PC-9 (cell line): Measurements from ENCODE around the gene ZNRF1. TPM values are rescaled to one million over a fixed set of nuclear protein-coding genes. Genes with fewer than 3 reads are reported as not detected.

Experiments used
- Bru-seq: library from RNA; stranded (reverse); fragments of 400-500 nt; gene quantifications from one replicate; lab custom pipeline; 2021; lab: Mats Ljungman, UMichigan
- BruChase-seq, 2 experiments: library from RNA; stranded (reverse); fragments of 400-500 nt; gene quantifications; one replicate each; lab custom pipeline; 2021; lab: Mats Ljungman, UMichigan
- BruUV-seq: library from RNA; stranded (reverse); fragments of 400-500 nt; replicated peaks from 2 replicates; lab custom pipeline; 2021; lab: Mats Ljungman, UMichigan
- CTCF ChIA-PET: fragments of 300-600 bp; sonication (Branson Sonifier 250); formaldehyde crosslinking; loops from one replicate; lab custom pipeline; 2022; ENCODE audit warnings: antibody characterized with exemption; lab: Charles Lee
- POLR2A ChIA-PET: fragments of 300-600 bp; sonication (Branson Sonifier 250); formaldehyde crosslinking; loops from one replicate; lab custom pipeline; 2022; ENCODE audit warnings: antibody characterized with exemption; ENCODE audit not compliant: unreplicated experiment; lab: Charles Lee
- DNase-seq, 2 experiments: peaks; one replicate each; pipeline versions ENCODE4 v3.0.0 to v3.0.0-alpha.2; 2015 to 2022; ENCODE audit warnings: mixed read lengths in 1 of 2
- H2AFZ ChIP-seq: fragments of 200-600 bp; sonication (generic); 2 replicates; pipeline ENCODE4 v1.8.1; 2017; ENCODE audit warnings: antibody characterized with exemption
- H3F3A ChIP-seq: fragments of 200-600 bp; sonication (generic); 2 replicates; pipeline ENCODE4 v1.8.1; 2017; ENCODE audit warnings: antibody characterized with exemption, mild to moderate bottlenecking, low read depth; ENCODE audit not compliant: insufficient read depth
- H3K27ac ChIP-seq: fragments of 200-600 bp; sonication (generic); 2 replicates; pipeline ENCODE4 v1.6.1; 2016; ENCODE audit warnings: mixed run types
- H3K27me3 ChIP-seq: fragments of 200-600 bp; sonication (generic); 2 replicates; pipeline ENCODE4 v1.6.1; 2016; ENCODE audit warnings: low read depth, mixed run types; ENCODE audit not compliant: insufficient read depth
- H3K36me3 ChIP-seq: fragments of 200-600 bp; sonication (generic); 2 replicates; pipeline ENCODE4 v1.6.1; 2016; ENCODE audit warnings: low read depth, mixed run types
- H3K4me1 ChIP-seq: fragments of 200-600 bp; sonication (generic); replicated peaks from 2 replicates; pipeline ENCODE4 v1.6.1; 2016; ENCODE audit warnings: mixed run types; ENCODE audit not compliant: insufficient read depth
- H3K4me2 ChIP-seq: fragments of 200-600 bp; sonication (generic); 2 replicates; pipeline ENCODE4 v1.6.1; 2017; ENCODE audit warnings: mixed run types
- H3K4me3 ChIP-seq: fragments of 200-600 bp; sonication (generic); 2 replicates; pipeline ENCODE4 v1.6.1; 2016; ENCODE audit warnings: mixed run types
- H3K79me2 ChIP-seq: fragments of 200-600 bp; sonication (generic); 2 replicates; pipeline ENCODE4 v1.6.1; 2017; ENCODE audit warnings: low read depth, mixed run types
- H3K9me2 ChIP-seq: fragments of 200-600 bp; sonication (generic); 2 replicates; pipeline ENCODE4 v1.8.1; 2017; ENCODE audit warnings: mild to moderate bottlenecking; ENCODE audit not compliant: insufficient read depth
- H3K9me3 ChIP-seq: fragments of 200-600 bp; sonication (generic); 2 replicates; pipeline ENCODE4 v1.8.1; 2016; ENCODE audit warnings: low read depth; ENCODE audit not compliant: insufficient read depth
- H4K20me1 ChIP-seq: fragments of 200-600 bp; sonication (generic); 2 replicates; pipeline ENCODE4 v1.8.1; 2017; ENCODE audit not compliant: insufficient read depth
- CTCF ChIP-seq: fragments of 200-600 bp; sonication (generic); conservative IDR thresholded peaks from 2 replicates; pipeline ENCODE4 v1.6.1; 2017; ENCODE audit warnings: mixed run types, antibody characterized with exemption, mild to moderate bottlenecking, moderate library complexity
- EZH2 ChIP-seq: fragments of 200-600 bp; sonication (generic); IDR thresholded peaks from 2 replicates; pipeline ENCODE4 v1.8.0; 2017; ENCODE audit warnings: antibody characterized with exemption, low read depth
- intact Hi-C: fragments of 100-400 bp; cut with micrococcal nuclease; formaldehyde crosslinking; loops from one replicate; pipeline ENCODE4 v1.10.0; 2022; ENCODE audit not compliant: unreplicated experiment
- long read RNA-seq: library from polyadenylated mRNA; stranded (forward); transcript quantifications from one replicate; pipeline ENCODE4 v2.0.0, GENCODE V29; 2022
- total RNA-seq: library from RNA; stranded (reverse); gene quantifications from 2 replicates; pipeline ENCODE4 v1.2.3, GENCODE V29; 2021

Gene ZNRF1
- total RNA-seq (64.4 and 79.3 TPM in 2 replicates), Bru-seq, nascent RNA (percentile 85 among the genes with signal in this experiment), BruChase-seq, experiment 1, labeled RNA remaining after a 2-hour chase (percentile 92 among the genes with signal in this experiment), BruChase-seq, experiment 2, labeled RNA remaining after a 6-hour chase (percentile 76 among the genes with signal in this experiment)
- long read RNA-seq, full-length matches to known transcripts, result 151 of 160 reads
- long read RNA-seq, partial matches to known transcripts, result 1 of 160 reads
- long read RNA-seq, other reads (novel, unspliced or antisense), result 8 of 160 reads

GRCh38 chr16:74998481-74999218 is at the start of gene ZNRF1:
ZNRF1 (plus strand) TSS chr16:74999024; CDS start chr16:74999672, 648 bp downstream.
- ChIA-PET CTCF (interaction anchor here (1.0 to 1.7 kb wide), 6 partner anchors 14 to 113 kb away, joined by 4 to 26 read pairs (median 8); partner anchors contain the start of gene WDR59), POLR2A (interaction anchor here (0.6 to 1.7 kb wide), 5 partner anchors 12 to 229 kb away, joined by 5 to 18 read pairs (median 6); partner anchors contain the start of genes LDHD and WDR59)
- no TSS peak for BruUV-seq
- peaks cover 33% of the 10 kb centered on the region for H4K20me1 ChIP-seq
- peak within 1 kb of the TSS; percentile 74 for H3K4me3 ChIP-seq
- H3K36me3 ChIP-seq, result peaks cover 7% of the 10 kb centered on the region; the same call in 1 of the 2 replicates
- peak within 1 kb of the TSS; percentile 68 for H2AFZ ChIP-seq
- H3K4me1 ChIP-seq, result peaks cover 52% of the 10 kb centered on the region
- peak within 1 kb of the TSS; percentile 86 for H3K27ac ChIP-seq
- no peaks in the 10 kb centered on the region for H3K9me3 ChIP-seq
- TF ChIP-seq CTCF (peak; percentile 94), EZH2 (no peak)
- H3K27me3 ChIP-seq, result no peaks in the 10 kb centered on the region
- no peaks in the 10 kb centered on the region for H3K9me2 ChIP-seq
- DNase-seq, result peak; percentile 82 to 87
- H3K4me2 ChIP-seq, result peak within 1 kb of the TSS; percentile 77
- H3F3A ChIP-seq, result peaks cover 29% of the 10 kb centered on the region
- H3K79me2 ChIP-seq, result peaks cover 43% of the 10 kb centered on the region
- intact Hi-C loops, result loop anchor here (1.0 to 10.0 kb wide), 6 partner anchors 49 to 294 kb away; partner anchors contain the start of gene MLKL

GRCh38 chr16:74949309-74949708 is 49.5 kb upstream of the ZNRF1 start:
- POLR2A ChIA-PET, result no interaction called here
- no TSS peak for BruUV-seq
- Histone ChIP-seq H3K79me2 (no peaks in the 10 kb centered on the region), H3K27ac (no peak overlapping the region), H3K27me3 (no peaks in the 10 kb centered on the region), H3K4me3 (no peak overlapping the region), H3K4me2 (no peak overlapping the region), H4K20me1 (0 out of 2 replicates have a peak, but pooled peaks cover 3% of the 10 kb centered on the region), H2AFZ (no peak overlapping the region), H3F3A (no peaks in the 10 kb centered on the region; the same call in 1 of the 2 replicates), H3K36me3 (peaks cover 17% of the 10 kb centered on the region), H3K4me1 (peaks cover 11% of the 10 kb centered on the region), H3K9me2 (no peaks in the 10 kb centered on the region), H3K9me3 (no peaks in the 10 kb centered on the region)
- no peak for DNase-seq
- TF ChIP-seq CTCF (no peak), EZH2 (no peak)
- CTCF ChIA-PET, result no interaction called here
- intact Hi-C loops, result no loop called here

- no peak overlapping the region for H3K27ac ChIP-seq
- CTCF ChIA-PET, result no interaction called here
- no peaks in the 10 kb centered on the region; the same call in 1 of the 2 replicates for H3F3A ChIP-seq
- 0 out of 2 replicates have a peak, but pooled peaks cover 3% of the 10 kb centered on the region for H4K20me1 ChIP-seq
- H3K4me1 ChIP-seq, result peaks cover 11% of the 10 kb centered on the region
- no peaks in the 10 kb centered on the region for H3K9me2 ChIP-seq
- DNase-seq, result no peak
- POLR2A ChIA-PET, result no interaction called here
- no TSS peak for BruUV-seq
- no peaks in the 10 kb centered on the region for H3K27me3 ChIP-seq
- no peak overlapping the region for H3K4me2 ChIP-seq
- no peaks in the 10 kb centered on the region for H3K79me2 ChIP-seq
- H3K4me3 ChIP-seq, result no peak overlapping the region
- TF ChIP-seq EZH2 (no peak), CTCF (no peak)
- peaks cover 21% of the 10 kb centered on the region for H3K36me3 ChIP-seq
- no peaks in the 10 kb centered on the region for H3K9me3 ChIP-seq
- H2AFZ ChIP-seq, result no peak overlapping the region
- intact Hi-C loops, result no loop called here
Observed at GRCh38 chr16:74950511-74950910, 48.3 kb upstream of the ZNRF1 start.
